Calu3 (cell line): ENCODE results near the gene IRF2. TPM values are rescaled to one million over a fixed set of nuclear protein-coding genes. Genes with fewer than 3 reads are reported as not detected.

ENCODE experiments used
- BruUV-seq: library from RNA; stranded (reverse); fragments of 400-500 nt; replicated peaks from 2 replicates; lab custom pipeline; 2021; lab: Mats Ljungman, UMichigan
- CTCF ChIA-PET: fragments of 300-600 bp; sonication (Branson Sonifier 250); formaldehyde crosslinking; loops from one replicate; lab custom pipeline; 2022; ENCODE audit warnings: antibody characterized with exemption; lab: Charles Lee
- DNase-seq: peaks from one replicate; pipeline ENCODE4 v3.0.0; 2022
- H3K27ac Mint-ChIP-seq: one replicate; pipeline ENCODE4 v1.8.0; 2022; ENCODE audit warnings: mixed read lengths; ENCODE audit not compliant: unreplicated experiment
- H3K27me3 Mint-ChIP-seq: one replicate; pipeline ENCODE4 v1.8.0; 2022; ENCODE audit warnings: mixed read lengths; ENCODE audit not compliant: unreplicated experiment
- H3K36me3 Mint-ChIP-seq: one replicate; pipeline ENCODE4 v1.8.0; 2022; ENCODE audit warnings: mild to moderate bottlenecking, moderate library complexity, mixed read lengths; ENCODE audit not compliant: insufficient read depth, unreplicated experiment
- H3K4me1 Mint-ChIP-seq: one replicate; pipeline ENCODE4 v1.8.0; 2022; ENCODE audit warnings: mild to moderate bottlenecking, low read depth, mixed read lengths; ENCODE audit not compliant: unreplicated experiment
- H3K4me3 Mint-ChIP-seq: one replicate; pipeline ENCODE4 v1.8.0; 2022; ENCODE audit warnings: mild to moderate bottlenecking, low read depth, moderate library complexity, mixed read lengths; ENCODE audit not compliant: unreplicated experiment
- H3K9me3 Mint-ChIP-seq: one replicate; pipeline ENCODE4 v1.8.0; 2022; ENCODE audit warnings: low read depth, mixed read lengths; ENCODE audit not compliant: unreplicated experiment
- CTCF ChIP-seq: fragments of 200-600 bp; IDR thresholded peaks from one replicate; pipeline ENCODE4 v1.8.0; 2022; ENCODE audit warnings: antibody characterized with exemption; ENCODE audit not compliant: unreplicated experiment
- intact Hi-C: fragments of 100-400 bp; cut with micrococcal nuclease; formaldehyde crosslinking; loops from one replicate; pipeline ENCODE4 v1.10.0; 2022; ENCODE audit not compliant: unreplicated experiment
- total RNA-seq: library from RNA; stranded (reverse); gene quantifications from 2 replicates; pipeline ENCODE4 v1.2.3, GENCODE V29; 2022

IRF2 gene
- total RNA-seq, 1 experiment from 2014 or later: 27.3 TPM

- no peak for TF ChIP-seq CTCF
- Mint-ChIP-seq H3K9me3 (no peaks in the 10 kb centered on the region), H3K27me3 (peaks cover 16% of the 10 kb centered on the region), H3K4me3 (no peak overlapping the region), H3K36me3 (no peaks in the 10 kb centered on the region), H3K27ac (no peak overlapping the region), H3K4me1 (no peaks in the 10 kb centered on the region)
- DNase-seq: no peak
- CTCF ChIA-PET: interaction anchor here (0.5 kb wide), 1 partner anchor 214 kb away, joined by 5 read pairs; no protein-coding TSS in a partner anchor
- no TSS peak for BruUV-seq
- intact Hi-C loops: no loop called here
Measured at GRCh38 chr4:184511156-184511555, 36.8 kb upstream of the IRF2 start.

- no peak for DNase-seq
- CTCF ChIA-PET: no interaction called here
- BruUV-seq: no TSS peak
- intact Hi-C loops: no loop called here
- no peak for TF ChIP-seq CTCF
- H3K4me3 Mint-ChIP-seq: no peak overlapping the region
- no peaks in the 10 kb centered on the region for H3K36me3 Mint-ChIP-seq
- peaks cover 16% of the 10 kb centered on the region for H3K27me3 Mint-ChIP-seq
- no peaks in the 10 kb centered on the region for H3K9me3 Mint-ChIP-seq
- H3K4me1 Mint-ChIP-seq: no peaks in the 10 kb centered on the region
- no peak overlapping the region for H3K27ac Mint-ChIP-seq
Measured at GRCh38 chr4:184510401-184510800, 36.1 kb upstream of the IRF2 start.

- no TSS peak for BruUV-seq
- H3K9me3 Mint-ChIP-seq: no peaks in the 10 kb centered on the region
- no peaks in the 10 kb centered on the region for H3K4me1 Mint-ChIP-seq
- no peaks in the 10 kb centered on the region for H3K27me3 Mint-ChIP-seq
- intact Hi-C loops: no loop called here
- no peak for DNase-seq
- CTCF ChIA-PET: interaction anchor here (0.7 to 1.1 kb wide), 3 partner anchors 92 to 243 kb away, joined by 3 read pairs; no protein-coding TSS in a partner anchor
- H3K4me3 Mint-ChIP-seq: no peak overlapping the region
- no peak overlapping the region for H3K27ac Mint-ChIP-seq
- no peaks in the 10 kb centered on the region for H3K36me3 Mint-ChIP-seq
- no peak for TF ChIP-seq CTCF
Measured at GRCh38 chr4:184506527-184507121, 32.3 kb upstream of the IRF2 start.

GRCh38 chr4:184504385-184504784 lies 30.0 kb upstream of the IRF2 start:
- BruUV-seq: no TSS peak
- CTCF ChIA-PET: no interaction called here
- H3K27me3 Mint-ChIP-seq: no peaks in the 10 kb centered on the region
- H3K27ac Mint-ChIP-seq: no peak overlapping the region
- intact Hi-C loops: no loop called here
- peaks cover 3% of the 10 kb centered on the region for H3K9me3 Mint-ChIP-seq
- no peak overlapping the region for H3K4me3 Mint-ChIP-seq
- no peaks in the 10 kb centered on the region for H3K36me3 Mint-ChIP-seq
- H3K4me1 Mint-ChIP-seq: no peaks in the 10 kb centered on the region
- no peak for TF ChIP-seq CTCF
- no peak for DNase-seq
